Gastroesophageal sphincter (tissue), 3 donors: ENCODE measurements around the gene RFX7.

Experiments
- CTCF ChIP-seq, 4 experiments: fragments of 200-600 bp in 2 of 4; fragments of 450-650 bp in 2 of 4; sonication (generic) in 1 of 4; IDR thresholded peaks; one replicate each; pipeline ENCODE4 v1.5.1; 2017 to 2019; ENCODE audit warnings: antibody characterized with exemption in 4 of 4, mild to moderate bottlenecking in 2 of 4, moderate library complexity in 2 of 4
- POLR2A ChIP-seq, 2 donors: fragments of 450-650 bp; IDR thresholded peaks; one replicate each; pipeline ENCODE4 v1.6.1; 2017; ENCODE audit warnings: antibody characterized with exemption in 2 of 2, mild to moderate bottlenecking in 2 of 2, moderate library complexity in 1 of 2
- POLR2AphosphoS5 ChIP-seq: sonication (generic); formaldehyde crosslinking; IDR thresholded peaks from one replicate; pipeline ENCODE4 v1.6.1; 2017; ENCODE audit warnings: antibody characterized with exemption

DNA sequence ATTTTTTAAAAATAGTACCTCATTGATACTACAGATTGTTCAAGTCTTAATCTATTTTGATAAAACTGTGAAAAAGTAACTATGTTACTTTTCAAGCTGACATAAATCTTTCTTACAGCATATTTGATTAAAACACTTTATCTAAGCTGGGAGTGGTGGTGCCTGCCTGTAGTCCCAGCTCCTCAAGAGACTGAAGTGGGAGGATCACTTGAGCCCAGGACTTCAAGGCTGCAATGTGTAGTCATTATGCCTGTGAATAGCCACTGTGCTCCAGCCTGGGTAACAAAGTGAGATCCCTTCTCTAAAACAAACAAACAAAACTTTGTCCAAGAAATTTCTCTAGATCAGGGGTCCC lies 190.7 kb downstream of the RFX7 start:
- TF ChIP-seq POLR2AphosphoS5 (no peak), CTCF (IDR thresholded peaks at IDR 0.05) (no peak), POLR2A (IDR thresholded peaks at IDR 0.05) (no peak)
